Epithelial cell of prostate (primary cell): ENCODE data around the gene TGFA.
A peak's percentile ranks its signal among the peaks of the same experiment; 100 is the strongest.
"Not testable (repeated sequence)": the region's sequence is repeated elsewhere in the genome, so short reads cannot be mapped to it uniquely, and the experiment has no call there.

Experiments
- DNase-seq: peaks from one replicate; pipeline ENCODE4 v3.0.0-alpha.2; 2011; ENCODE audit warnings: low read depth, low spot score
- H3K27ac ChIP-seq: fragments of 450-650 bp; 2 replicates; pipeline ENCODE4 v1.5.1; 2017; ENCODE audit warnings: mild to moderate bottlenecking

Gene TGFA

GRCh38 chr2:70469961-70470360 lies 83.7 kb downstream of the TGFA start:
- DNase-seq: no peak
- peak overlapping the region; percentile 31 for H3K27ac ChIP-seq

- no peak for DNase-seq
- peak overlapping the region; percentile 31 for H3K27ac ChIP-seq
These were observed 84.2 kb downstream of the TGFA start for GRCh38 chr2:70469435-70469834.

GRCh38 chr2:70468878-70469277 lies 84.7 kb downstream of the TGFA start:
- H3K27ac ChIP-seq: no peak overlapping the region
- no peak for DNase-seq

GRCh38 chr2:70467831-70468779 lies 85.5 kb downstream of the TGFA start:
- DNase-seq: no peak
- H3K27ac ChIP-seq: peak overlapping the region; percentile 2

- no peak for DNase-seq
- H3K27ac ChIP-seq: peak overlapping the region; percentile 2
These were observed 86.4 kb downstream of the TGFA start for GRCh38 chr2:70467237-70467636.

DNA sequence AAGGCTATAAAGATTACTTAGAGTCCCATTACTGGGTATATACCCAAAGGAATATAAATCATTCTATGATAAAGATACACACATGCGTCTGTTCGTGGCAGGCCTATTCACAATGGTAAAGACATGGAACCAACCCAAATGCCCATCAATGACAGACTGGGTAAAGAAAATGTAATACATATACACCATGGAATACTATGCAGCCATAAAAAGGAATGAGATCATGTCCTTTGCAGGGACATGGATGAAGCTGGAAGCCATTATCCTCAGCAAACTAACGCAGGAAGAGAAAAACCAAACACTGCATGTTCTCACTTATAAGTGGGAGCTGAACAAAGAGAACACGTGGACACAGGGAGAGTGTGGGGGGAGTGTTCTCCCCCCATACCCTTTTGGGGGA lies 87.0 kb downstream of the TGFA start:
- not testable (repeated sequence) for DNase-seq

DNA sequence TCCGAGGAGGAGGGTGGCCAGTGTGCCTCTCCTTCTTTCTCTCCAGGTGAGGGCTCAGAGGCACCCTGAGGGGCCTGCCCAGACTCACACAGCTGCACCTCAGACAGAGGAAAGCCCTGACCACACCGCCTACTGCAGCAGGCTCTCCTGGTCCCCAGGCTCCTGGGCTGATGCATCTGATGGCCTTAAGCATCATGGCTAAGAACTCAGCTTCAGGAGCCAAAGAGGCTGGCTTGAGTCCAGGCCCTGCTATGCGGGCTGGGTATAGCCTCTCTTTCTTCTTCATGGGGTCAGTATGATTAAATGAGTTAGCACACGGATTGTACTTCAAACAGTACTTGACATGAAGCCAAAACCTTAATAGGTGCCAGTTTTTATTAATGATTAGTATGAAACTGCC lies 89.6 kb downstream of the TGFA start:
- no peak for DNase-seq
- peak overlapping the region; percentile 61 for H3K27ac ChIP-seq

More for the DNA sequence above, 87.0 kb downstream of the TGFA start:
- not testable (repeated sequence) for H3K27ac ChIP-seq

DNA sequence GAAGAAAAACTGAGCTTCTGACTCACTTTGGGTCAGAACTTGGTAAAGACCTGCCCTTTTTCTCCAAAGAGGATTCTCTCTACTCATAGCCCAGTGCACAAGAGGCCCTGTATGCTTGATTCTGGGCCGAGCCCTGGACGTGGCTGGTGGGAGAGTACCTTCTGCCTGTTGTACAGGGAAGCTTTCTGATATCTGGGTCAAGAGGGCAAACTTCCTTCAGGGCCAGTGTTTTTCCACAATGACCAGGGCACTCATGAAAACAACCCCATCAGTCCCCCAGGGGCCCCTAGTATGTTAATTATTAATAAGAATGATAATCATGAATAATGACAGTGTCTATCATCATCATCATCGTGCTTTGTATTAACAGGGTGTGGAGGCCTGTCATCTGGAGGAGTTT lies 90.0 kb downstream of the TGFA start:
- DNase-seq: no peak
- peak overlapping the region; percentile 61 for H3K27ac ChIP-seq

DNA sequence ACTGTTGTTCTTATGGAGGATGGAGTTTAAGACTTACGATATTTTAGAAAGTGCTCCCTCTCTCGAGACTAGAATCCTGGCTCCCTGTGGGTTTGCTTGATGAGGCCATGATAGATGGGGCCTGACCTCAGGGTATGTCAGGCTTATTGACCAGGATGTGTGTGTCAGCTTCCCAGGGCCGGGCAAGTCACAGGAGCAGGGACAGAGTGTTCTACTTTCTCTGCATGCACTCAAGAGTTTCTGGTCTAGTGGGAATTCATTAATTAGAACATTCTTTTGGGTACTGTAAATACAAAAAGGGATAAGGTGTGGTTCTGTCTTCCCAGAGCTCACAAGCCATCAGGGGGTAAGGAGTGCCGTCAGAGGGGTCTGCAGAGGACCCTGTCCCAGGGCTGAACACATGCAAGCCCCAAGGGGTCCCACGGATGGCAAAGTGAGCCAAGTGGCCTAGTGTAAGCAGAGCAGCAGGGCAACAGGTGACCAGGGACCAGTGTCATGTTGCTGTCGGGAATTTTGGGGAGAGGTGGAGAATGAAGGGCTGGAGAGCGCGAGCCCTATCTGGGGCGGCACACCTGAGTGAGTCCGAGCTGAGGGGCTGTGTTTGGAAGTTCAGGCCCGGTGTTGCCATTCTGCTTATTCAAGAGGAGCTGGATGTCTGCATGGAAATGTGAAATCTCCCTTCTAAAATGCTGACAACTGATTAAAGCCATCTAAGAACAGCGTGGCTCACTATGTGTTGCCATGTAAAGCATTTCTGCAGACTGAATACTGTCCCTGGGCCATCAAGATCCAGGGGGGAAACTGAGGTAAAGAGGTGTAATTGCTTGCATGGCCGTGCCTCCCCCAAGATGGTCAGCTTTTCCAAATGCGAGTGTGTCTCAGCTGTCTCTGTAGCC lies 91.4 kb downstream of the TGFA start:
- no peak for DNase-seq
- H3K27ac ChIP-seq: peak overlapping the region; percentile 61

- no peak for DNase-seq
- peak overlapping the region; percentile 61 for H3K27ac ChIP-seq
These were observed 92.2 kb downstream of the TGFA start for GRCh38 chr2:70461414-70461813.

GRCh38 chr2:70460333-70460732 lies 93.3 kb downstream of the TGFA start:
- peak; percentile 22 for DNase-seq
- peak overlapping the region; percentile 61 for H3K27ac ChIP-seq

DNA sequence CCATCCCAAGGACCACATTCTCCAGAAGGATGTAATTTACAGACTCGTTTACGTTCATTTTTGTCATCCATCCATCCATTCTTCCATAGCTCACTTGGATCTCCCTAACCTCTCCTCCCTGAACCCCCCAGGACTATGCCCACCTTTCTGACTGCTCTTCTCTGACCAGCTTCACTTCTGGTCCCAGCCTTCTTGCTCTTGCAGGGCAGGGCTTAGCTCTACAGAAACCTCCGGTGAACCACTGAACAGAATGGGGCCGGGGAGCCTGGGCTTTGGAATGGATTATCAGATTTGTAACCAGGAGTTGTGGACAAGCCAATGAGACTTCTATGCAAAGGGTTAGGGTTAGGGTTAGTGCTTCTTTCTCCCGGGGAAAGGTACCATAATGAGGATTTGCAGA lies 95.0 kb downstream of the TGFA start:
- no peak for DNase-seq

DNA sequence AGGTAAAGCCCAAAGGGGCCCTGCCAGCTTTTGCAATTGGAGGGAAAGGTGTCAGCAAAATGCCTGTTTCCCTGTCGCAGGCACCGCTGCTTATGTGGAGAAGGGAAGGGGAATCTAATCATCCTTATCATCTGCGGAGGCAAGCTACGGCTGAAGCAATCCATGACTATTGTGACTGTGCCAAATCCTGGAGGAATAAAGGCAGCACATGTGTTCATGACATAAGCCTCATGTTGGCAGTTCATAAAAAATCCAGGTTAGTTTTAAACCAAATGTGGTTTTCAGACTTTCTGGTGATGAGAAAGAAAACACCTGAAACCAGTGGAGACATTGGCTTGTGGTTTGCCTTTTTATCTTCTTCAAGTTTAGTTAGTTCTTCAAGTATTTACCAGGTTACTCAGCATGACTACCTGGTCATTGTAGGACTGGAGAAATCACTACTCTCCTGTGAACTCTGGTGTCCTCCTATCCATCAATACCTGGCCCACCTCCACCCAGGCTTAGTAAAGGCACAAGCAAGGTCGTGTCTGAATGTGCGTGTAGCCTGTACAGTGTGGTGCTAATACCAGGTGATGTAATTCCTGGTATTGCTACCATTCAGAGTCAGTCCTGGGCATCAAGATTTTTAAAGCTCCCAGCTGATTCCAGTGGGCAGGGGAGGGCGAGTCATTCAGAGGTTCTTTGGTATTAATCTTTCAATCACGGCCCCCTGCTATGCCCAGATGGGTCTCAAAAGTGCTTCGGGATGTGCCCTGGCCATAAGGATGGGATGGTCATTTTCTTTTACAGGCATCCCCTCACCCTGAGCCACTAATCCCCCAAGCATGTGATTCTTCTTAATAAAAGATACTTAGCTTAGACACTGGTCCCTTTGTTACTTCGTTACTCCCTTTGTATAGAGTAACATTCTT lies 96.8 kb downstream of the TGFA start:
- no peak for DNase-seq

More for the DNA sequence above, 95.0 kb downstream of the TGFA start:
- H3K27ac ChIP-seq: peak overlapping the region; percentile 61

DNA sequence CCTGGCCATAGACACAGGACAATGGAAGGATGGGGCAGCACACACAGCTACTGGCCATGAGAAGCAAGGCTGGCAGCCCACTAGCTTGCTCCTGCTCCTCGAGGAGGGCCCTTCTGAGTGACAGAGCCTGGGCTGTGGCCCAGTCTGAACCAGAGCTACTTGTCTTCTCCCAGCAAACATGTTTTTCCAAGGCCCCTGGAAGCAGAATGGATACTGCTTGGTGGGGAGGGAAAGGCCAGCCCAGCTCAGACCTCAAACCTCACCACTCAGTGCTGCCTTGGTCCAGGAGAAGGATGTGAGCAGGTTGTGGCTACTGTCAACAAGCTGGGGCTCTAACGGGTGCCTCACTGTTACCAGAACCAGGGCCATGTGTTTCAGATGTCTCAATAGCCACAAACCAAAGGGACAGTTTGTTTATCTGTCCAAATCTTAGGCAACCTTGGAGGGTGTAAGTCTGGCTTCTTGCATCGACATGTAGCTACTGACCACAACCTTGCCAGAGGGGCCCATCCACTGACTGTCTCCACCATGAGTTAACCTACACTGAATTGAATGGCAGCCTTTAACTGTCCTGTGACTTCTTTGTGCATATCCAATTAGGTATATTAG lies 98.6 kb downstream of the TGFA start:
- H3K27ac ChIP-seq: peak overlapping the region; percentile 61
- DNase-seq: no peak

More for the DNA sequence above, 96.8 kb downstream of the TGFA start:
- peak overlapping the region; percentile 61 for H3K27ac ChIP-seq

DNA sequence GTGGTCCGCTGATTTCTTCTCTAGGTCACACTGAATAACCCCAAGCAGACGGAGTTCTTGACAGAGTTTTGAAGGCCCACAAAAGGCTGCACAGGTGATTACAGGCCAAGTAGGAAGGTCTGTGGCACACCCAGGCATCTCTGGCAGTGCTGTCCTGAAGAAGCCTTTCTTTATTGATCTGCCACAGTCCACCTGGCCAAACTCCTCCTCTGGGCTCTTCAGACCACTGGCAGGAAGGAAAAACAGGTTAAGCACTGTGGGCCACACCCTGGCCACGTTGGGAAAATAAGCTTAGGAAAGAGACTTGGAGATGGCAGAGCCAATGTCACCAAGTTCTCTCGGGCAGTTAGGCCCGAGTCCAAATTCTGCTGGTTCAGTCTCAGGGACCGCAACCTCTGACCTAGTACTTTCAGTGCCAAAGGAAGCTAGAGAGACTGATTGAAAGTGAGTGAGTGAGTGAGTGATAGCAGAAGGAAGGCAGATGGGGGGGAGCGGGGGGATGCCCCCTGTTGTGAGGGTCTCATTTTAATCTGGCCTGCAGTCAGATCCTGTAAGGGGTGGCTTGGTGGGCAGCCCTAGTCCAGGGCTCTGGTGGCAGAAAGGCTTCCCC lies 102.9 kb downstream of the TGFA start:
- no peak for DNase-seq
- H3K27ac ChIP-seq: peak overlapping the region; percentile 24

- peak overlapping the region; percentile 24 for H3K27ac ChIP-seq
- no peak for DNase-seq
These were observed 105.6 kb downstream of the TGFA start for GRCh38 chr2:70448041-70448440.

- no peak for DNase-seq
- peak overlapping the region; percentile 39 for H3K27ac ChIP-seq
These were observed 109.9 kb downstream of the TGFA start for GRCh38 chr2:70443726-70444125.

GRCh38 chr2:70443078-70443465 lies 110.6 kb downstream of the TGFA start:
- DNase-seq: no peak
- H3K27ac ChIP-seq: peak overlapping the region; percentile 39
